Muscle of back (tissue), 11 donors: ENCODE data around the gene ARMC5. TPM values are rescaled to one million over a fixed set of nuclear protein-coding genes. Genes with fewer than 3 reads are reported as not detected.
A peak's percentile ranks its signal among the peaks of the same experiment; 100 is the strongest.

Experiments
- DNase-seq, 3 donors: peaks; one replicate each; pipeline versions ENCODE4 v3.0.0 to v3.0.0-alpha.2; 2013
- polyA plus RNA-seq, 10 donors: library from polyadenylated mRNA; unstranded; fragments of 120-200 nt; gene quantifications; one replicate each; pipeline ENCODE4 v1.2.1, GENCODE V29; 2013; ENCODE audit not compliant: insufficient read length in 10 of 10

Gene ARMC5
- polyA plus RNA-seq, 10 donors: 5.2 to 9.0 (median 7.5) TPM

DNA sequence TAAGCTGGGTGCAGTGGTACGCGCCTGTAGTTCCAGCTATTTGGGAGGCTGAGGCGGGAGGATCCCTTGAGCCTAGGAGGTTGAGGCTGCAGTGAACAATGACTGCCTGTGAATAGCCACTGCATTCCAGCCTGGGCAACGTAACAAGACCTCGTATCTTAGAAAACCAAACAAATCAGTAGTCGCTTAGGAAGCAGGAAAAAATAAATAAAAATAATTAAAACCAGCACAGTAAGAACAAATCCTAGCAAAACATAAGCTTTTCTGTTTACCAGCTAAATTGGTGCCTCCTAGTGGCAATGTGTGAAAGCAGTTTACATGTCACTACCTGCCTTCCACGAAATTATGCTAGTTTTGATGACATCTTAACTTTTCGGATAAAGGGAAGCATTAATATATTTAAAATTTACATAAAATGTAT lies 1.3 kb downstream of the ARMC5 start:
- peak in 1 of 3 donors; percentile 65 for DNase-seq

- no peak for DNase-seq
These were observed 2.1 kb downstream of the ARMC5 start for GRCh38 chr16:31461201-31461920.

- DNase-seq: no peak
These were observed 2.9 kb downstream of the ARMC5 start for GRCh38 chr16:31461921-31462804.

GRCh38 chr16:31464348-31464769 lies 5.1 kb downstream of the ARMC5 start:
- DNase-seq: no peak

DNA sequence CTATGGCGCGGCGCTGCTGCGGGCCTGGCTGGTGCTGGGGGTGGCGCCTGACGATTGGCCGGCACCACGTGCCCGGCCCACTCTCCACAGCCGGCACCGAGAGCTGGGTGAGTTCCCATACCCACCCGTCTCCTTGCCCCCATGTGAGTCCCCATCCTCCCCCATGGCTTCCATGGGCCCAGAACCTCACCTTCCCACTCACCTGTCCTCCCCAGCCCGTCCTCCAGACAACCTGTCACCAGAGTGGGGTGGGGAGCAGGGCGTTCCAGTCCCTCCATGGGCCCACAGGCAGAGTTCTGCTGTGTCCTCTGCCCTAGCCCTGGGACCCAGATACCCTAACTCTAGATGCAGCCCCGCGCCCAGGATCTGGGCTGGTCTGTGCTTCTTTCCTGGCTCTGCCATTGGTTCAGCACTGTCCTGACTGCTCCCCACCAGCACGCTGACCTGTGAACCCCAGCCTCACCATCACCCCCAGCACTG lies 5.5 kb downstream of the ARMC5 start:
- DNase-seq: no peak

DNA sequence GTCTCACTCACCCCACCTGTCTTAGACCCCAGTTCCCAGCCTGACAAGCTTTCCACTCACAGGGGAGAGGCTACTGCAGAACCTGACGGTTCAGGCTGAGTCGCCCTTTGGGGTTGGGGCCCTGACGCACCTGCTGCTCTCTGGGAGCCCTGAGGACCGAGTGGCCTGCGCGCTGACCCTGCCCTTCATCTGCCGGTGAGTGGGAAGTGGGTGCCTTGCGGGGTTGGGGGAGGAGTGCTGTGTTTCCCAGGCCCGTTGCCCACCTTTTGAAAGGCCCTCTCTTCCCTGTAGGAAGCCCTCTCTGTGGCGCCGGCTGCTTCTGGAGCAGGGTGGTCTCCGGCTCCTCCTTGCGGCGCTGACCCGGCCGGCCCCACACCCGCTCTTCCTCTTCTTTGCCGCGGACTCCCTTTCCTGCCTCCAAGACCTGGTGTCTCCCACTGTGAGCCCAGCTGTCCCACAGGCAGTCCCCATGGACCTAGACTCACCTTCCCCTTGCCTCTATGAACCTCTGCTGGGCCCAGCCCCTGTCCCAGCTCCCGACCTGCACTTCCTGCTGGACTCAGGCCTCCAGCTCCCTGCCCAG lies 6.6 kb downstream of the ARMC5 start:
- no peak for DNase-seq

- DNase-seq: no peak
These were observed 7.1 kb downstream of the ARMC5 start for GRCh38 chr16:31466381-31466841.

DNA sequence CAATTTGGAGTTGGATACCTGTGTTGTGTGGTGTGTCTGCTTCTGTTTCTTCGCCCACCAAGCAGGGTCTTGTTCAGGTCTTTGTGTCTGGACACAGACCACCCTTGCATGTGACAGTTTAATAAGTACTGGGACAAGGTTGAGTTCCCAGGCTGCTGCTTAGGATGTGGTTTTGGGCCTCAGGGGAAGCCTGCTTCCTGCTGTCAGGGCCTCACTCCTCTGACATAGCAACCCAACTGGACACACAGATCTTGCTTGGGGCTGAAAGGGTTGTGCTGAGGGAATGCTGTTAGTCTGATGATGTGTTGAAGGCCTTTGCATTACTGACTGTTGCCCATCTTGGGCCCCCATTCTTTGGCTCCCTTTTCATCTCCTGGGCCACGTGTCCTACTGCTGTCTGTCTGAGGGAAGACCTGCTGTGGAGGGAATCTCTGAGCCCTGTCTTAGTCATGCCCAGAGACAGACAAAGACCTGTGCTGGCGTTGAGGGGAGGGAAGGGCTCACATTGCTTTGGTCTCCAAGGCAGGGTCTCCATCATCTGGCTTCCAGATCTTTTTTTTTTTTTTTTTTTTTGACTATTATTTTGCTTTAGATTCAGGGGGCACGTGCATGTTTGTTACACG lies 8.0 kb downstream of the ARMC5 start:
- no peak for DNase-seq

- no peak for DNase-seq
These were observed 8.6 kb downstream of the ARMC5 start for GRCh38 chr16:31467858-31468257.

DNA sequence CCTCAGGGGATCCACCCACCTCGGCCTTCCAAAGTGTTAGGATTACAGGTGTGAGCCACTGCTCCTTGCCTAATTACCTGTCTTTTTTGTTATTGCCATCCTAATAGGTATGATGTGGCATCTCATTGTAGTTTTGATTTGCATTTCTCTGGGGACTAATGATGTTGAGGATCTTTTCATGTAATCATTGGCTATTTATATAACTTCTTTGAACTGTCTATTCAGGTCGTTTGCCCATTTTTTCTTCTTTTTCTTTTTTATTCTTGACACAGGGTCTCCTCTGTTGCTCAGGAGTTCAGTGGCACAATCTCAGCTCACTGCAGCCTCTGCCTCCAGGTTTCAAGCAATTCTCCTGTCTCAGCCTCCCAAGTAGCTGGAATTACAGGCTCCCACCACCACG lies 11.3 kb downstream of the ARMC5 start:
- DNase-seq: no peak

- no peak for DNase-seq
These were observed 12.1 kb downstream of the ARMC5 start for GRCh38 chr16:31471241-31471874.

DNA sequence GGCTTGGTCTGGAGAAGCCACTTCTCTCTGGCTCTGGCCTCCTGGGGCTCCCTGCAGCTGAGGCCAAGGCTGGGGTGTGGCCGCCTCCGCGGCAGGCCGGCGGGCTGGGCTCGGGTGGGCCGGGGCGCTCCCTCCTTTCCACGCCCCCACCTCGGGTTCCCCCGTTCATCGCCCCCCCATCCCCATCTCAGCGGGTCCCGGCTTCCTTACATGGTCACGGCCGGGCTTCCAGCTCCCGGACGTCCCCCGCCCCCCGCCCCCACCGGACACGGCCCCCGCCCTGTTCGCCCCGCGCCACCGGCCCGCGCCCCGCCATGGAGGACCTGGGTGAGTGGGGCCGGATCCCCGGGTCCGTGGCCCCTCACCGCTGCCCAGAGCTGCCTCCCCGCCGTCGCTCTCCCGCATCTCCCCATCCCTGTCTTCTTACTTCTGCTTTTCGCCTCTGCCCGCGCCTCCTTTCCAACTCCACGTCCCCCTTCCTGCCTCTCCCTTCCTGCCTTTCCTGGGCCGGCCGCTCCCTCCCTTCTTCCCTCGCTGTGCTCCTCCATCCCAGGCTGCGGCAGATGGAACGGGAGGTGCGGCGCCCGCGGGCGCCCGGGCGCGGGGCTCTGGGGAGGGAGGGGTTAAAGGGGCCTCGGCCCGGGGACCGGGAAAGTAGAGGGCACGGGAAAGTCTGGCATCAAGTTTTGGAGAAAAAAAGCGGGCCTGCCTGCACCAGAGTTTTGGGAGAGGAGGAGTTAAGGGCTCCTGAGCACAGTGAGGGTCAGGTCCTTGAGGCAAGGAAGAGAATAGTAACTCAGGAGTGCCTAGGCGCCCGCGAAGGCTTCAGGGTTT lies 12.8 kb downstream of the ARMC5 start, which contains the start of gene TGFB1I1:
Gene TGFB1I1 (plus strand): TSS at position 278 of the 834 bp plus-strand sequence. CDS start 37 bp downstream, at position 315.
- DNase-seq: peak; percentile 81 to 91 (median 83)

DNA sequence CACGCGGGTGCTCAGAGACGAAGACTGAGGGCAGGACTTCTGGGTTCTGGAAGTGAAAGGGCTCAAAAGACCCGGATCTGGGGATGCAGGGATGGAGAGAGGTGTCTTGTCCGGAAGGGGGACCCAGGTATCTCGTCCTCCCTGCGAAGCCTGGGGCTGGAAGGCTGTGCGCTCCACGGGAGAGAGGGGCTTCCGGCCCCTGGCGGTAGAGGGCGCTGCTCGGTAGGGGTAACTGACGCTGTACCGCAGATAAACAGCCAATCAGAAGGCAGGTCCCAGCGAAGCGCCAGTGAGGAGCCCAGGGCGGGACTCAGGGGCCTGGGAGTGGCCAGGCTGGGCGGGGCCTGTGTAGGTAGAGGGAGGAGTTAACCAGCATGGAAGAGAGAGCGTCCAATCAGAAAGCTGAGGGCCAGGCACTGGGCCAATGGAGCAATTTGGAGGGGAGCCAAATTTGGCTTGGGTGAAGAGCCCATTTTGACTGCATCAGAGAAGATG lies 13.5 kb downstream of the ARMC5 start:
- peak; percentile 83 to 92 (median 91) for DNase-seq

DNA sequence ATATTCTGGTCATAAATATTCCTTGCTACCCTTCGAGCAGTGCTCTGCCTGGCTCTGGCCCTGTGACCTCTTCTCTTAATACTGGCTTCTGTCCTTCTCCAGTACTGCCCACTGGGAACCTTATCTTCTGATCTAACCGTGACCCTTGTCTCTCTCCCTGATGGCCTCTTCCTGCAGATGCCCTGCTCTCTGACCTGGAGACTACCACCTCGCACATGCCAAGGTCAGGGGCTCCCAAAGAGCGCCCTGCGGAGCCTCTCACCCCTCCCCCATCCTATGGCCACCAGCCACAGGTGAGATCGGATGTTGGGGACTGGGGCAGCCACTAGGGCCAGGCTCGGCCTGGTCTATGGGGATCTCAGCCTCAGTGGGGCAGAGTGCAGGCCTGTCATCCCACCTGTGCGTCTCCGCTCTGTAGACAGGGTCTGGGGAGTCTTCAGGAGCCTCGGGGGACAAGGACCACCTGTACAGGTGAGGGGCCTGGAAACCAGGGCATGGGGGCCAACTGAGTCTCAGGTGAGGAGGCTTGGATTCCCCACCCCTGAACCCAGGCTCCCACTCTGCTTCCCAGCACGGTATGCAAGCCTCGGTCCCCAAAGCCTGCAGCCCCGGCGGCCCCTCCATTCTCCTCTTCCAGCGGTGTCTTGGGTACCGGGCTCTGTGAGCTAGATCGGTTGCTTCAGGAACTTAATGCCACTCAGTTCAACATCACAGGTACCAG lies 14.1 kb downstream of the ARMC5 start:
- no peak for DNase-seq

GRCh38 chr16:31474173-31474714 lies 14.9 kb downstream of the ARMC5 start:
- no peak for DNase-seq

DNA sequence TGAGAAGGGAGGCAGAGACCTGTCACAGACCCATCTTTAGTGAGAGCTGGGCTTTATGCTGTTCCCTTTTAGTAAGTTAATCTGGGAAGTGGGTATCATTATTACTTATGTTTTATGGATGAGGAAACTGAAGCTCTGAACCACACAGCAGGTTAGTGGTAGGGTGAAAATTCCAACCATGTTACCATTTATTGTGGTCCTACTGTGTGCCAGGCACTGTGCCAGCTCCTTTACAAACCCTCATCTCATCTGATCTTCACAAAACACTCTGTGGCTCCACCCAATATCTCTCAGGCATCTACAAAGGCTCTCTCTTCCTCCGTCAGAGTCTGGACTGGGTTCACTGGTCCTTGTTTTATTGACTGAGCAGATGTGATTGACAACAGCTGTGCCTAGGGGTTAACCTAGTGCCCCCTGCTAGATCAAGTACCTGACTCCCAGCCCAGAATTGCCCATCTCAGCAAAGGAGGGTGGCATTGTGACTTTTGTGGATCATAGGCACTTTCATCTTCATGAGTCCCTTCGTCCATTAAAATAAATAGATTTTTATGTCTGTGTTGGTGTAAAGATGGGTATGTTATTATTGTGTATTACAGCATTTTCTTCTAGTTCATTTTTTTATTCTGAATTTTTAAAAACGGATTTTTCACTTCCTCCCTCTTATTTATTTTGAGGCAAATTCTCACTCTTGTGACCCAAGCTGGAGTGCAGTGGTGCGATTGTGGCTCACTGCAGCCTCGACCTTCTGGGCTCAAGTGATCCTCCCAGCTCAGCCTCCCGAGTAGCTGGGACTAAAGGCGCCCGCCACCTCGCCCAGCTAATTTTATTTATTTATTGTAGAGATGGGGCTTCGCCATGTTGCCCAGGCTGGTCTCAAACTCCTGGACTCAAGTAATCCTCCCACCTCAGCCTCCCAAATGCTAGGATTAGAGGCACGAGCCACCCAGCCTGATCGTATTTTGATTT lies 15.8 kb downstream of the ARMC5 start:
- DNase-seq: no peak

DNA sequence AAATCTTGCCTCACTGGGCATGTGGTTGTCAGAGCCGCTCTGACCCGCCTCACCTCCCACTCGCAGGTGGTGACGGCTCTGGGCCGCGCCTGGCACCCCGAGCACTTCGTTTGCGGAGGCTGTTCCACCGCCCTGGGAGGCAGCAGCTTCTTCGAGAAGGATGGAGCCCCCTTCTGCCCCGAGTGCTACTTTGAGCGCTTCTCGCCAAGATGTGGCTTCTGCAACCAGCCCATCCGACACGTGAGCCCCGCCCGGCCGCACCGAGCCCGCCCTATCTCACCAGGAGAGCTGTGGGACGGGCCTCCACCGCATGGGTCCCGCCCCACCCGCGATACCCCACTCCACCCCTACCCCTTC lies 16.6 kb downstream of the ARMC5 start:
- DNase-seq: no peak
